H4 (cell line): ENCODE results near the gene ASCC1. TPM values are rescaled to one million over a fixed set of nuclear protein-coding genes. Genes with fewer than 3 reads are reported as not detected.
"Not testable (repeated sequence)": the region's sequence is repeated elsewhere in the genome, so short reads cannot be mapped to it uniquely, and the experiment has no call there.

Experiments
- DNase-seq: peaks from one replicate; pipeline ENCODE4 v3.0.0-alpha.2; 2015; ENCODE audit warnings: low spot score
- total RNA-seq: library from RNA; depleted of rRNA; stranded (reverse); fragments of >200 nt; shearing (Covaris generic); gene quantifications from 2 replicates; pipeline ENCODE4 v1.2.3, GENCODE V29; 2014

The ASCC1 gene
- total RNA-seq, 1 experiment from 2014 or later = 51.5 TPM

DNA sequence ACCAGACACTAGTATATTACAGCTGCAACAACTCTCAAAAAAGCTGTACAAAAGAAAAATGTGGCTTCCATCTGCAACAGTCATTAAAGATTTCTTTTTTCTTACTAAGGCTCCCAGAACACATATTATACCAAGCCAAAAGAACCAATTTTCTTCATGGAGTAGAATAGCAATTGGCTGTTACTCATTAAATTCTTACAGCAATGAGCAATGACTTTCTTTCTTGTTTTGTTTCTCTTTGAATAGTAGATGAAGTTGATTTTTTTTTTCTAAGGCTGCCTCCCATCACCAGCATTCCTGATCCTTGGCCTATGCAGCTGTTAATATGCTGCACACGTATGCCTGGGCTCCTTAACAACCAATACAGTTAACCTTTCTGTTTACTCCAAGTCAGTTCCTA lies 91.1 kb downstream of the ASCC1 start:
- DNase-seq = no peak

DNA sequence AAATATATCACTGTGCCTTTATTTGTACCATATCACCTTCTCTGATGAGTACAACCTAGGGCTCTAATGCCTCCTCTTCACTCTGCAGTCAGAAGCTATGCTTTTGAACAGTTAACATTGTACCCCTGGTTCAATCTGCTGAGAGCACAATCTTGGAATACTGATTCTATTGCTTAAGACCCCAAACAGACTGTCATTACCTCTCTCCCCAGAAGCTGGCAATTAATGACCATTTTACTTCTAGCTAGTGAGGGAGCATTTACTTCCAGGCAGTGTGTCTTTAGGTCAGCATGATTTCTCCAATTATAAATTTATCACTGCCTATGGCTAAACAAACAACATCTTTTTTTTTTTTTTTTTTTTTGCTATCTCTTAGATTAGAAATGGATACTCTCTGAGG lies 91.7 kb downstream of the ASCC1 start:
- DNase-seq = no peak

DNA sequence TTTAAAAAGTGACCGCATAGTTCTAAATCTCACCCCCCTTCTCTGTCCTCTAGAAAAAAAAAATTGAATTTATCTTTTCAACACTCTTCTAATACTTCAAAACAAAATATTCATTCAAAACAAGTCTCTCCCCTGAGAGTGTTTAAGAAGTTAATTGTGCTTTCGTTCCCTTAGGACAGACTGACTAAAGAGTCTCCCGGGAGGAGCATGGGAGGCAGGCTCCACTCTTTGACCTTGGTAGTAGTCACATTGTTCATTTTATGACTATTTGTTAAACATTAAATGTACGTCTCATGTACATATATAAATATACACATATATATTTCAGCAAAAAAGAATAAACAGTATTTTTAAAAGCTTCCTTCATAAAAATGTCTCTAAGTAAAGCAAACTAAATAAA lies 92.5 kb downstream of the ASCC1 start:
- DNase-seq = no peak

DNA sequence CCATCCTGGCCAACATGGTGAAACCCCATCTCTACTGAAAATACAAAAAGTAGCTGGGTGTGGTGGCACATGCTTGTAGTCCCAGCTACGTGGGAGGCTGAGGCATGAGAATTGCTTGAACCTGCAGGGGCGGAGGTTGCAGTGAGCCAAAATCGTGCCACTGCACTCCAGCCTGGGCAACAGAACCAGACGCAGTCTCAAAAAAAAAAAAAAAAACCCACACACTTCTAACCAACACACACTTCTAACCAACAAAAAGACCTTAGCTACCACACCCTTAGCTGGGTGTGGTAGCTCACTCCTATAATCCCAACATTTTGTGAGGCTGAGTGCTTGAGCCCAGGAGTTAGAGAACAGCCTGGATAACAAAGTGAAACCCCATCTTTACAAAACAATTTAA lies 93.9 kb downstream of the ASCC1 start:
- no peak for DNase-seq

DNA sequence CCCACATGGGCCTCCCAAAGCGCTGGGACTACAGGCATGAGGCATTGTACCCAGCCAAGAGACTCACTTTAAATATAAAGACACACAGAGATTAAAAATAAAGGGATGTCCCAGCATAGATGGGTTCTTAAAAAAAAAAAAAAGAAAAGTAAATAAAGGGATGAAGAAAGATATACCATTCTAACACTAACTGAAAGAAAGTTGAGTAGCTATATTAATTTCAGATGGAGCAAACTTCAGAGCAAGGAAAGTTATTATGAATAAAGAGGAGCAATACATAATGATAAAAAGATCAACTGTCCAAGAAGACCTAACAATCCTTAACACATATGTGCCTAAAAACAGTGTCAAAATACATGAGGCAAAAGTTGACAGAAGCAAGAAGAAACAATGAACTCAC lies 94.7 kb downstream of the ASCC1 start:
- no peak for DNase-seq

DNA sequence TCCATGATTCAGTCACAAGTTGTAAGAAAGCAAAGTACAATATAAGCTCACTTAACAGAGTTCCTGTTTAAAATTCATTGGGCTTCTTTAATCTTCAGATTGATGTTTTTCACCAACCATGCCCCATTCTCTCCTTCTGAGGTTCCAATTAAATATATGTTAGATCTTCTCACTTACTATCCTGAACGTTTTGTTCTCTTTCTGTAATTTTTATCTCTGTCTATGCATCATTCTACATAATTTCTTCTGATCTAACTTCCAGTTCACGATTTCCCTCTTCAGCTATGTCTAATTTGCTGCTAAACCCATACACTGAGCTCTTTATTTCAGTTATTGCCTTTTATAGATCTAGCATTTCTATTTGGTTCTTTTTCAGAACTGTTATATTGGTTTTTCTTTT lies 99.7 kb downstream of the ASCC1 start:
- DNase-seq = no peak

DNA sequence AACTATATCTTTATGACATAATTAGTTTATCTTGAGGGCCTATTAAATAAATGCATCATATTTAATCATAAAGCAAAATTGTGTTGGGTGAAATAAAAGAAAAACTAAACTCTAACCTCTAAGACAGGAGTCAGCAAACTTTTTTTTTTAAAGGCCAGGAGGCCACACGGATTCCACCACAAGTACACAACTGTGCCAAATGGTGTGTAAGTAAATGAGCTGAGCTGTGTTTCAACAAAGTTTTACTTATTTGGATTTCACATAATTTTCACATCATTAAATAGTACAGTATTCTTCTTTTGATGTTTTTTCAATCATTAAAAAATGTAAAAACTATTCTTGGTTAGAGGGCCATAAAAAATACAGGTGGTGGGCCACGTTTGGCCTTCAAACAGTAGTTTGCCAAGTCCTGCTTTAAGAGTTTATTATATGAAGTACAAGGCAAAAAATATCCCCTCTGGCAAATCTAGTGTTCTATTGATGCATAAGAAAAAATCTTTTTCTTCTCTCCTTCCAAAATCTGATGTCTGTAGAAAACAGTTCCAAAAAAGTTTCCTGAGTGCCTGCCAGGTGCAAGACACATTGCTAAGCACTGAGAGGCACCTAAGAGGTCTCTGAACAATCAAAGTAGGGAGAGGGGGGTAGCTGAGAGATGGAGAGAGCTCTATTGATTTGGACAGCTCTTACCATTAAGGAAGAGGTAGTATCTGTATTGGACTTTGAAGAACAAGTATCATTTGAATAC lies 101.2 kb downstream of the ASCC1 start:
- DNase-seq = no peak

DNA sequence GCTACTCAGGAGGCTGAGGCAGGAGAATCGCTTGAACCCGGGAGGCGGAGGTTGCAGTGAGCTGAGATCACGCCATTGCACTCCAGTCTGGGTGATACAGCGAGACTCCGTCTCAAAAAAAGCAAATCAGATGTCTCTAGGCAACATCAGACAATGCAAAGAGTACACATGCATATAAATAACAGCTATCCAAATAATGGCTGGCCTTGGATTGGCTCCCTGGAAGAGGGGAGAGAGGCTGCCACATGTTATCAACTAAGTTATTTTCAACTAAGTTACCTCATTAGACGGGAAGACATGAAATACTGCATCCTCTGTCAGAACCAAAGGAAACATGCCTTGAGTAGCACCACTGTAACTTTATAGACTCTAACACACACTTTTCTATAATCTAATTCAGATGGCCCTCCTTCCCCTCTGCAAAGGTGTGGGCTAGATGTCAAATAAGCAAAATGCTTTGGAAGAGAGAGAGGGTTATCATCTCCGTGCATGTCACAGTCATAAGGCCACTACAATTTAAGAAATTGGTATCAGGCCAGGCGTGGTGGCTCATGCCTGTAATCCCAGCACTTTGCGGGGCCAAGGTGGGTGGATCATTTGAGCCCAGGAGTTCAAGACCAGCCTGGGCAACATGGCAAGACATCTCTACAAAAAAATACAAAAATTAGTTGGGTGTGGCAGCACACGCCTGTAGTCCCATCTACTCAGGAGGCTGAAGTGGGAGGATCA lies 105.2 kb downstream of the ASCC1 start:
- DNase-seq = no peak

DNA sequence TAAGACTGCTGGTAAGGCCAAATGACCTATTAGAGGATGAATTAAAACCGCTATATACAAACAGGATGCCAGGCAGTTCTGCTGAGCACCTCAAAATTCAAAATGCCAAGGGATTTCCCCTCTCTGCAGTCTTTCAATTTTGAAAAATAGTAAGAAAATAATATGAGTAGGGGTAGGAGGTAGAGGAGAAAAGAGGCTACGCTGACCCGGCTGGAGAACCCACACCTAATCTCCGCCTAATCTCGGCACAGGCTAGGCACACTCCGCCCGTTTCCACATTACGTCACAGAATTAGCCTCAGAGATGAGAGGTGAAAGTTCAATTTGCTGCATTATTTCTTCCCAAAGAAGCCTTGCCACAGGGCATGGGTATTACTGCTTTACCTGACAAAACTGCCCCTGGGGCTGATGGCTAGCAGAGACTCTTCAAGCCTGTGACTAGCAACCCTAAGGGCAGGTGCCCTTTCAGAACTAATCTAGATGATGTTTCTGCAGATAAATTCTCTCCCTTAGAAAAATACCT lies 106.4 kb downstream of the ASCC1 start:
- DNase-seq = no peak

DNA sequence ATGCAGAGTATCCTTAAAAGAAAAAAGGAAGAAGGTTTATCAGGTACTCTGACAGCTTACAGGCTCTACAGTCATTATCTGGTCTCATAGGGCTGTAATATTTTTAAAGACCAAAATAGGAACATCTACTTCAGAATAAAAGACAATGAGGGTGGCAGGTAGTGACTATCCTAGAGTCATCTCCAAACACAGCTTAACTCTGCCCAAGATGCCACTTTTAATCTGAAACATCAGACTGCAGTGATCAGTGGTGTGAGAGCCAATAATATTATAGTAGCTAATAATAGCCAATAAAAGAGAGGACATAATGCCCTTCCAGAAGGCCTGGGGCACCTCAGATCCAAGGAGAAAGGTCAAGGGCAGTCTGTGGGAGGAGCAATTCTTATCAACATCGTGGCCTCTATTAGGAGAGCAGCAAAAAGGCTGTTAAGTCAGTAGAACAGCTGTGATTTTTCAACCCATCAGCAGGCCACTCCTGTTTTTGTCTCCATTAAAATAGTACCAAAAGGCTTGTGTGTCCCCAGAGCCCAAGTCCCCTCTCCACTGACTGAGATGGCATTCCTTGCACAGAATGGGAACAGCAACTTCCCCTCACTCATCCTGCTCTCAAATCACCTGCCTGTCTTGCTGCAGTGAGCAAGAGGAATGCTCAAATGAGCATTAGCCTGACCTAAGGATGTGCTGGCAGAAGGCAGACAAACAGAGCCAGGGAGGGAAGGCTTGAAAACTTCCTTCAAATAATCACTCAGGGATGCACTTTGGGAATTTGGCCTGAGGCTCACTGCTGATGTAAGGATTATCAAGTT lies 107.0 kb downstream of the ASCC1 start:
- DNase-seq = no peak

DNA sequence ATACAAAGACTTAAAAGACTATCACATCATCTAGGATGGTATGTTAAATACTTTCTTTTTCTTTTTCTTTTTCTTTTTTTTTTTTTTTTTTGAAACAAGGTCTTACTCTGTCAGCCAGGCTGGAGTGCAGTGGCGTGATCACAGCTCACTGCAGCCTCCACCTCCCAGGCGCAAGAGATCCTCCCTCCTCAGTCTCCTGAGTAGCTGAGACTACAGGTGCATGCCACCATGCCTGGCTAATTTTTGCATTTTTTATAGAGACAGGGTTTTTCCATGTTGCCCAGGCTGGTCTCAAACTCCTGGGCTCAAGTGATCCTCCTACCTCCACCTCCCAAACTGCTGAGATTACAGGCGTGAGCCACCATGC lies 108.1 kb downstream of the ASCC1 start:
- not testable (repeated sequence) for DNase-seq

DNA sequence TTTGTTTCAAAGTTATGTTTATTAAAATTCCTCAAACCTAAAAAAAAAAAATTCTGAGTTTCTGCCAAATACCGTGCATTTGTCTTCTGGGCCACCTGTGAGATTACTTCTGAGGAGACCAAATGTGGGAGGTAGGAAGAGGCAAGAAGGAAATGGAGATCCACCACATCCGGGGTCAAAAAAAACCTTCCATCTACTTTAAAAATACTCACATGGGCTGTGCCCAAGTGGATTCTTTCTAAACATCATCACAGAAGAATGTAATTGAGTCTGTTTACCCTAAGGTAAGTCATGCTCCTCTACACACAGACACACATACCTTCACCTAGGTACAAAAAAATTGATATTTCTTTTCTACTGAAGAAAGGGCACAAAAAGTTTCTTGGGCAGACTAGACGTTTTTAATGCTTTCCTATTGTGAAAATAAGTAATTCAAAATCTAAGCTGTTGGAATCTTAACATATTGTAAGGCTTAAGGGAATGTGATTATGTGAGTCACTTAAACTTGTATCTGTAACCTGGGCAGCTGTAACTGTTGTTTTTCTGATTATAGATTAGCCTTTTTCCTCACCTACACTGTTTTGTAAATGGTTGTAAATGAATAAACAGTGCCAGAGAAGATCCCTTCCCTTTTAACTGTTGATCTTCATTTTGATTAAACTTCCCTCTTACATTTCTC lies 108.6 kb downstream of the ASCC1 start:
- DNase-seq = no peak

DNA sequence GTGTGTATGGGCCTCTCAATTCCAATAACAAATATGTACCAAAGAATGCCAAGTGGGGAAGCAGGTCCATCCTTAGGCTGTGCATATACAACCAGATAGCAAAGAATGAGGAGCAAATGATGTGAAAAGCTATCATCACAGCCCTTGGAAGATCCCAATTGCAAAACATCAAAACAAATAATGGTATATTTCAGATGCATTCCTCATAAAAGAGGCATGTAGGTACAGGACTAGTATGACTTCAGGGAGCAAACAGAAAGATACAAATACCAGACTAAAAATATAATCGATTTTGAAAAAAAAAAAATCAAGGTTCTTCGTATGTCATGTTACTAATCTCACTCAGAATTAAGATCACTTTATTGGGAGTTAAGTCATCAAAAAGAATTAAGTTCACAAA lies 109.2 kb downstream of the ASCC1 start:
- no peak for DNase-seq

DNA sequence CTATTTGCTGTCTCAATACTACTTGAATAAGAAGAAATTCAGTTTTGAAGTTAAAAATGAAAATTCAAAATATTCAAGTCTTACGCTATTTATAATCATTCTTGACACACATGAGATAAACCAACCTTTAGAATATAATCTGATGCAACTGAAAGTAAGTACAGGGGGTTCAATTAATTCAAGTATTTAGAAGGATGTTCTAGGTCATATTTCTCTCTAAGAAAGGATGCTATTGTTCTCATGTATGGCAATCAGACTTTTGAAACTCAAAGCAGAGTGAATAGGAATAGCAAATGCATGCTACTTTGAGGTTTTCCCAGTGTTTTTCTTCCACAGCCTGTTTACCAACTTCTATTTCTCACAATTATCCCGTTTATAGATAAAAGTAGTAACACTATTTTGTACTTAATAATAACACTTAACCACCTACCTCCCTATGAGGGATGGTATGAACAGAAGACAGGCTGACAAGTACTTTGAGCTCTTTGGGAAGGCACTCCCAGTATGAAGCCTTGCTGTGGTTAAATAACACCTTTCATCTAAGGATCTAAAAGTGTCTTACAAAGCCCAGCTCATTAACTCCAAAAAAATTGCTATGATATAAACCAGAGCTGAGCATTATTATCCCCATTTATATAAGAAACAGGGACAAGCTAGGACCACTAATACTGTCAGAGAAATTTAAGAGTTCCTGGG lies 109.8 kb downstream of the ASCC1 start:
- DNase-seq = no peak

DNA sequence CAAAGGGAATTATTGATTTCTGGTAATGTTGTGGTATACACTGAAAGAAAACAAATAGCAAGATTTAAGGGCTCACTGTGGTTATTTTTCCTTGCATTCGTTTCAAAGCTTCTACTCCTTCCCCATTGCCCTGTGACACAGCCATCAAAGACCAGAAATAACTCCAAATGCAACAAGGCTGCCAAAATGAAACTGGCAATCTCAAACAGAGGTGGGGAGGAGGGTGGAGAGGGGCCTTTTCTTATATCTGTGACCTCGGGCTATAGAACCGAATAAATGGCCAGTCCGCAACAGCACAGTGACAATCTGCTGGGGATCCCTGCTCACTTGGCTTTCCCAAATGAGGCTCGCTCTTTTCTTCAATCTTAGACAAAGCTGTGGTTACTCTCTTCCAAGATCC lies 110.4 kb downstream of the ASCC1 start:
- DNase-seq = no peak

DNA sequence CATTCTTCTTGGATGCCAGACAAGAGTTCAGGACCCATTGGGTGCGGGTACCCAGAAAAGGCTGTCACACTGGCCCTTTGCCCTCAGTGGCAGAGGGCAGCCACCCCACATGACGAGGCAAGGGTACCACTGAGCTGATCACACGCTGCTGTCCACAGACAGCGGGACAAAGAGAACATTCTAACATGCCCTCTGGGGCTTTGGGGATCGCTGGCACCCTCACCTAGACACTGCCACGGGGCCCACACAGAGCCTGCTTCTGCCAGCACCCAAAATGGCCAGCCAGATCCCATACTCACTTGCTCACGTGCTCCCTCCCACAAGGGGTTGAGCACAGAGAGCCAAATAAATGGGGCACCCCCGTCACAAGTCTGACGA lies 111.0 kb downstream of the ASCC1 start:
- DNase-seq = no peak

DNA sequence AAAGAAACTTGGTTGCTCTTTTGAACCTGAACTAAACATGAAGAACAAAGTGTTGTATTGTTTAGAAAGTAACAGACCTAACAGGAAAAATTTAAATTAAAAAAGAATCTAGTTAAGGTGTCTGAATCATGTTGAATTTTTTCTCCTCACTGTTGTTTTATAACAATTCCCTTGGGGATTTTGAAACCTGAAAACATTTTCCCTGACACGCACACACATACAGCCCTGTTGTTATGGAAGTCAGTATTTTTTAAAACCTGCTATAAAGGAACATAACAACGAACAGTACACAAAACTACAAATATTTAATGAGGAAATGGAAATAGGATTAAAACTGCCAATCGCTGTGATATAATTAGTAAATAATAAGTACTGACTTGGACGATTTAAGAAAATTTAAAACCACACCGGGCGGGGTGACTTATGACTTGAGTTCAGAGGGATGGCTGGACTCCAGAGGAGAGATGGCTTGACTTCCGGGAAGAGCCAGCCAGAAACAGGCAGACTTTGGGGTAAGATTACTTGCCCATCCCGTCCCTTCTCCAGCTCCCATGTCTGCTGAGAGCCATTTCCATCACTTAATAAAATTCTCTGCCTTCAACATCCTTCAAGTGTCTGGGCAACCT lies 111.5 kb downstream of the ASCC1 start:
- no peak for DNase-seq

DNA sequence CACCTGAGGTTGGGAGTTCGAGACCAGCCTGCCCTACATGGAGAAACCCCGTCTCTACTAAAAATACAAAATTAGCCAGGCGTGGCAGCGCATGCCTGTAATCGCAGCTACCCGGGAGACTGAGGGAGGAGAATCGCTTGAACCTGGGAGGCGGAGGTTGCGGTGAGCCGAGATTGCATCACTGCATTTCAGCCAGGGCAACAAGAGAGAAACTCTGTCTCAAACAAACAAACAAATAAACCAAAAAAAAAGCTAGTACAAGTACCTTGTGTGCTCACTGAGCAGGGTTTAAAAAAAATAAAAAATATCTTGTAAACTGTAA lies 116.5 kb downstream of the ASCC1 start:
- no peak for DNase-seq

DNA sequence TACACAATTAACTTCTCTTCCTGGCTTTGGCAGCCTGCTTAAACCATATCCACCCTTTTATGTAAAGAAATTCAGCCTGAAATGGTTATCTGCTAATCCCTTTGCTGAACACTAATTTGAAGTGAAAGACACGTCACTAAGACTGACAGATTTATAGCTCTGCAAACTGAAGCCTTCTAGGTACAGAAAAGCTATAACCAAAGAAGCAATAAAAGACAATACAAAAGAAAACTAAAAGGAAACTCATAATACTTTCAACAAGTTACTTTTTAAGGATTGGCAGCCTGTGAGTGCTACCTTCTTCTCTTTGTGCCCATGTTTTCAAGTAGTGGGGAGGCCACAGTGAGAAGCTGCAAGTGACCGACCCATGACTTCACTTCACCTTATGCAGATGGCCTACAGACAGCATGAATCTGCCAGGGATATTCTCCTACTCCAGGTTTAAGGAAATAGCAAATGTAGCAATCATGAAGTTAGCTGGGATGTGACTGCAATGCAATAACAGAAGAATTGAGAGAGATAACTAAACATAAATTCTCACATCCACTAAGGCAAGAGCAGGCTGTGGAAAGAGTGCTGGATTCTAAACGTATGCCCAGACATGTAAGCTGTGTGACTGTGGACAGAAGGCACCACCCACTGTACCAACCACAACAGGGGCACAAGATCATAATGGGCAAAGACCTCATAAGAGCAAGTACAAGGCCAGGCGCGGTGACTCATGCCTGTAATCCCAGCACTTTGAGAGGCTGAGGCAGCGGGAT lies 117.1 kb downstream of the ASCC1 start:
- no peak for DNase-seq

DNA sequence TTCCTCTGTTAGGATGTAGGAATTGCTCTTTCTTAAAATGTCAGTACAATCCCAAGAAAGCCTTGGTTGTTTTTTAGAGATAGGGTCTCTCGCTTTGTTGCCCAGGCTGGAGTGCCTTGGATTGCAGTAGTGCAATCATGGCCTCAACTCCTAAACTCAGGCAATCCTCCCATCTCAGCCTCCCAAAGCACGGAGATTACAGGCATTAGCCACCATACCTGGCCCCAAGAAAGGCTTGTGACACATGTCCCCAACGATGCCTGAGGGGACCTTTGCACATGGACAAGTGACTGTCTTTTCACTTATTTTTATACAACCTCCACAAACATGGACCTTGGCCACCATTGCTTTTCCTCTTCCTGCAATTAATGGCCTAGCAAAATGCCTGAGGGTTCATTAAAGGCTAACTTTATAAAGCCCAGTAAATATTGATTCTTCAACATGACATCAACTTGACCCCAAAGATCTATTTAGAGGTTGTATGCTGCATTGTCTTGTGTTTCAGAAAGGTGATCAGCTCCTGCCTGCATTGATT lies 117.7 kb downstream of the ASCC1 start:
- DNase-seq = no peak
